IPS-15b (cell line): ENCODE results near the gene SLC6A8.
"Not testable (repeated sequence)": the region's sequence is repeated elsewhere in the genome, so short reads cannot be mapped to it uniquely, and the experiment has no call there.

Source experiments
- H3K27me3 ChIP-seq: one replicate; pipeline ENCODE4 v1.6.1; 2013; ENCODE audit warnings: low read length; ENCODE audit not compliant: control insufficient read depth, insufficient read depth
- H3K36me3 ChIP-seq: one replicate; pipeline ENCODE4 v1.6.1; 2013; ENCODE audit warnings: low read length; ENCODE audit not compliant: control insufficient read depth, insufficient read depth
- H3K4me1 ChIP-seq: one replicate; pipeline ENCODE4 v1.6.1; 2013; ENCODE audit warnings: mild to moderate bottlenecking, low read length; ENCODE audit not compliant: control insufficient read depth, insufficient read depth
- H3K4me3 ChIP-seq: one replicate; pipeline ENCODE4 v1.5.1; 2013; ENCODE audit warnings: low read depth, low read length
- H3K9ac ChIP-seq: one replicate; pipeline ENCODE4 v1.6.1; 2013; ENCODE audit warnings: low read depth, mild to moderate bottlenecking, low read length
- H3K9me3 ChIP-seq: one replicate; pipeline ENCODE4 v1.6.1; 2013; ENCODE audit warnings: mild to moderate bottlenecking, low read length; ENCODE audit not compliant: control insufficient read depth, insufficient read depth

Gene SLC6A8

DNA sequence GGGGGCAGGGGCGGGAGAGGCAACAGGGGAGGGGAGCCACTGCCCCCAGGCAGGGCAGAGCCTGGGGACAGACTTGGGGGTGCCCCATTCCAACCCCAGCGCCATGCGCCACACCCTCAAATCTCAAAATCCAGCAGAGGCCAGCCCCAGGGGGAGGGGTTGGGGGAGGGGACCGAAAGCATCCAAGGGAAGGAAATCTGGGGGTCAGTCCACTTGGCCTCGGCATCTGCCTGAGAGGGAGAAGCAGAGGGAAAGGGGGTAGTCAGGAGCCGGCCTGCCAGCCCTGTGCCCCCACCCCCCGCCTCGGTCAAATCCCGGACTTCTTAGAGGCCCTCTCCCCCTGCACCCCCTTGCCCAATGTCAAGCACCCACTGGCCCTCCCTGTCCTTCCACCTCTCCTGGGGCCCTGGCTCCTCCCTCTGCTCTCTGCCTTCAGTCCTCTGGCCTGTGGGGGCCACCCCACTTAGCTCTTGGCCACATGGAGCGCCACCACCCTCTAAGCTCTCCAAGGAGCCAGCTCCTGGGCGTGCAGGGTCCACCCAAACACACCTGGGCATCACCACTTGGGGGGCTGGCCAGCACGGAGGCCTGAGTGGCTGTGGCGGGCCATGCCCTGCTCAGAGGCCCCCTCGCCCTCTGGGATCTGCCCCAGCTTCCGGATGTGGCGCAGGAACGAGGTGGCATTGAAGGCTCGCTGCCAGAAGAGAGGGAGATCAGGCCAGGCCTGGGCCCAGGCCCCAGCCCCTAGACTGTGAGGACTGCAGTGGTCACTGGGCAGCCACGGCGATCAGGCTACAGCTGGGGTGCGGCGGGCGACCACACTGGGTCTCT is 17.6 kb upstream of the SLC6A8 start:
- no peak overlapping the region for H3K9ac ChIP-seq
- H3K9me3 ChIP-seq, result no peaks in the 10 kb centered on the region
- peaks cover 2% of the 10 kb centered on the region for H3K27me3 ChIP-seq
- H3K36me3 ChIP-seq, result no peaks in the 10 kb centered on the region
- H3K4me1 ChIP-seq, result no peaks in the 10 kb centered on the region
- H3K4me3 ChIP-seq, result no peak overlapping the region

GRCh38 chrX:153670748-153671588 is 16.8 kb upstream of the SLC6A8 start:
- Histone ChIP-seq H3K4me1 (no peaks in the 10 kb centered on the region), H3K27me3 (peaks cover 2% of the 10 kb centered on the region), H3K9ac (no peak overlapping the region), H3K36me3 (no peaks in the 10 kb centered on the region), H3K4me3 (no peak overlapping the region), H3K9me3 (no peaks in the 10 kb centered on the region)

DNA sequence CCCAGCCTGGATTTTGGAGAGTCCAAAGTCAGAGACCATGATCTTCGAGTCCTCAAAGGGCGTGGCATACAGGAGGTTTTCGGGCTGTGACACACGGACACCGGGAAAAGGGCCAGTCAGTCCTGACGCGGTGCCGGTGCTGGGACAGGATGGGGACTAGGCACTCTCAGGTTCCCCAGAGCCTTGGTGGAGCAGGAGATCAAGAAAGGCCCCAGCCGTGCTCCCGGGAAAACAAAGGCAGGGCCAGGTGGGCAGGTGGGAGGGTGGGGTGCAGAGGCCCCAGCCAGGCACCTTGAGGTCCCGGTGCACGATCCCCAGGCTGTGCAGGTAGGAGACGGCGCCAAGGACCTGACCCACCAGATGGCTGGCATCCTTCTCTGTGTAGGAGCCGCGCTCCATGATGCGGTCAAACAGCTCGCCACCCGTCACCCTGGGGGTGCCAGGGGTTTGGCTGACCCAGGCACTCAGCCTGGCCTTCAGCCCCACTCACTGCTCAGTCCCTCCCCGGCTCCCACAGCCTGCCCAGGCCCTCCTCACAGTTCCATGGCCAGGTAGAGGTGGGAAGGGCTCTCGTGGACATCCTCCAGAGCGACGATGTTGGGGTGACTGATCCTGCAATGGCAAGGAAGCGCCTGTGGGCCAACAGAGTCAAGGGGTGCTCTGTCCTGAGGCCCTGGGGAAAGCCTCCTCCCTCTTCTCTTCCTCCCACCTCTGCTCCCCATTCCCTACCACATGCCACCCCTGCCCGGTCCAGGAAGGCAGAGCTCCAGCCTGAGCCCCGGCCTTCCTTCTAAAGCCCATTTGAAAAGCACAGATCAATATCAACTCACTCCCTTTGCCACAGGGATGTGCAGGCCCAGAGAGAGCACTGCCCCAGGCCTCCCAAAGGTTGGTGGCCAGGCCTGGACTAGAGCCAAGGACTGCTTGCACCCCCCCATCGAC is 15.9 kb upstream of the SLC6A8 start:
- no peaks in the 10 kb centered on the region for H3K36me3 ChIP-seq
- H3K27me3 ChIP-seq, result peaks cover 2% of the 10 kb centered on the region
- H3K4me3 ChIP-seq, result no peak overlapping the region
- H3K9me3 ChIP-seq, result no peaks in the 10 kb centered on the region
- H3K4me1 ChIP-seq, result no peaks in the 10 kb centered on the region
- H3K9ac ChIP-seq, result no peak overlapping the region

DNA sequence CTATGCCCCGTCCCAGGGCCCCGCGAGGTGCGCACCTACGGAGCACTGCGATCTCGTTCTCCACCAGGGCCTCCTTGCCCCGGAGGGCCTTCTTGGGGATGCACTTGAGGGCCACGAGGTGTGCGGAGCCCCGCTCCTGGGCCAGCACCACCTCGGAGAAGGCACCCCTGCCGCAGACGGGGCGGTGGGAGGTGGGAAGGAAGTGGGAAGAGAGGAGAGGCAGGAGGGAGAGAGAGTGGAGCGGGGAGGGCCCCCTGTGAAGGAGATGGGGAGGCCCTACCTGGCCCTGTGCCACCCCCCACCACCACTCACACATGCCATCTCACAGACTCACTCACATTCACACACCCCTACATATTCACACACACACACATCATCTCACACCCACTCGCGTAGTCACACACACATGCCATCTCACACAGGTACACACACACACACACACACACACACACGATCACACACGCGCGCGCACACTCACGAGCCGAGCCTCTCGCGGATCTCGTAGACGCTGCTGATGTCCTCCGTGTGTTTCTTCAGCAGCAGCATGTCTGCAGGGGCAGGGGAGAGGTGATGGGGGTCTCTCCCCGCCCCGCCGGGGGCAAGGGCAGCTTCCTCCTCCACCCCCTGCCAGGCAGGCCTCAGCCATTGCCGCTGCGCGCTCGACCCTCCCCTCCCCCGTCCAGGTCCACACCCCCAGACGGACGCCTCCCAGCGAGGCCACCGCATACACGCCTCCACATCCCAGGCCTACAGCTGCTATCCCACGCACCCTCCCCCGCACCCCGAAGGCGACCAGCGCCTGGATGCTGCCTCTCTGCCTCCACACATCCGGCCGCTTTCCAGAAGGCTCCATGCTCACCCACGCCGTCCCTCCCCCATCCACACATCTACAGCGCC is 14.9 kb upstream of the SLC6A8 start:
- Histone ChIP-seq H3K4me1 (no peaks in the 10 kb centered on the region), H3K9me3 (no peaks in the 10 kb centered on the region), H3K9ac (no peak overlapping the region), H3K4me3 (no peak overlapping the region), H3K36me3 (no peaks in the 10 kb centered on the region), H3K27me3 (no peaks in the 10 kb centered on the region)

DNA sequence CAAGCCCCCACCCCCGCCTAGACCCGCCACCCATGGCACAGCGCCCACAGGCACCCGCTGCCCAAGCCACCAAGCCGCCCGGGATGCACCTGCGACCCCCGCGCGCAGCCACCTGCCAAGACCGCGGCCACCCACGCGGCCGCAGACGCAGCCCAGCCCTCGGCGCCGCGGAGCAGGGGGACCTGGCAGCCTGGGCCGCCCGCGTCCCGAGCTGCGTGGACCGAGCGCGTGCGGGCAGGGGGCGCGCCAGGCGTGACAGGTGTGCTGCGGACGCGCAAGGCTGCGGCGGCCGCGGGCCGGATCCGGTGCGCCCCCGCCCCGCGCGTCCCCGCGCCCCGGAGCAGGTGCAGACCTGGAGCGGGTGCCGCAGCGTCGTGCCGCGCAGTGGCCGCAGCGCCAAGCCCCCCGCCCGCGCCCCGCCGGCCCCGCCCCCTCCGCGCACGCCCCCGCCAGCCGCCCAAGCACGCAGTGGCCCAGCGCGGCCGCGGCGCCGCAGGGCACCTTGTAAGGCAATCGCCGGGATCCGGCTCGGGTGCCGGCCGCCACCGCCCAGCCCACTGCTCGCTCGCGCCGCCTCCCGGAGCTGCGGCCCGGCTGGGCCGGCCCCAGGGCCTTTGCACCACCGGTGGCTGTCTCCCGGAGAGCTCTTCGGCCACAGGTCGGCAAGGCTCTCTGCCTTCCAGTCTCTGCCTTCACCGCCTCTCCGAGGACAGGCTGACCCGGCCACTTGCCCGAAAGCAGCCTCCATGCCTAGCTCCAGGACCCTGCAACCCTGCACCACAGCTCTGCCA is 14.1 kb upstream of the SLC6A8 start, which contains the start of gene PNCK:
Gene PNCK (minus strand): TSS at position 386 of the 791 bp plus-strand sequence. CDS start 737 bp downstream, outside the sequence.
- Histone ChIP-seq H3K4me1 (no peaks in the 10 kb centered on the region), H3K27me3 (no peaks in the 10 kb centered on the region), H3K36me3 (no peaks in the 10 kb centered on the region), H3K9me3 (no peaks in the 10 kb centered on the region), H3K4me3 (no peak within 1 kb of the TSS), H3K9ac (no peak within 1 kb of the TSS)

- H3K9ac ChIP-seq, result no peak overlapping the region
Measured at GRCh38 chrX:153674219-153674851, 13.4 kb upstream of the SLC6A8 start.

DNA sequence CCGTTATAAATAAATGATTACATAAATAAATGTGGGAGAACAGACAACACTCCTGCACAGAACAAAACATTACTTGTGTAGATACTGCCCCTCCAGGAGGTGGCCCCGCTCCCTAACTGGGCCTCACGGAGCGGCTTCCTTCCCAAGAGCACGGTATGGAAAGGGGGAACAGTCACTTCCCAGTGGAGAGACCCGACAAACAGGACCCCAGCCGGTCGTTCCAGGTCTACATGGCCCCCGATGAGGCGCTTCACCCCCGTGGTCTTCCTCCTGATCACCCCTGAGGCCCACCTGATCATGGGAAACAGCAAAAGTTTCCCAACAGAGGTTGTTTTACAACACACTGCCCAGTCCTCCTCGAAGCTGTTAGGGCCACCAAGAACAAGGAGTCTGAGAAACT is 6.6 kb upstream of the SLC6A8 start:
- Histone ChIP-seq H3K9ac (no peak overlapping the region), H3K9me3 (no peaks in the 10 kb centered on the region)

More at GRCh38 chrX:153674219-153674851, 13.4 kb upstream of the SLC6A8 start:
- Histone ChIP-seq H3K4me1 (no peaks in the 10 kb centered on the region), H3K4me3 (no peak overlapping the region), H3K36me3 (no peaks in the 10 kb centered on the region), H3K9me3 (no peaks in the 10 kb centered on the region), H3K27me3 (no peaks in the 10 kb centered on the region)

DNA sequence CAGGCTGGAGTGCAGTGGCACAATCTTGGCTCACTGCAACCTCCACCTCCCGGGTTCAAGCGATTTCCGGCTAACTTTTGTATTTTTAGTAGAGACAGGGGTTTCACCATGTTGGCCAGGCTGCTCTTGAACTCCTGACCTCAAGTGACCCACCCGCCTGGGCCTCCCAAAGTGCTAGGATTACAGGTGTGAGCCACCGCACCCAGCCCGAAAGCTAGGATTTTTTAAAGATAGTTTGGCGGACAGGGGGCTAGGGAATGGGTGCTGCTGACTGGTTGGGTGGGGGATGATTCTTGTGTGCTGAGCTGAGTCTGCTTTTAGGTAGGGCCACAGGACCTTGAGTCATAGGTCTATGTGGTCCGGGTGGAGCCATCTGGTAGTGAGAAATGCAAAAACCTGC is 4.2 kb upstream of the SLC6A8 start:
- H3K4me3 ChIP-seq, H3K9me3 ChIP-seq, H3K36me3 ChIP-seq, H3K4me1 ChIP-seq, H3K9ac ChIP-seq, H3K27me3 ChIP-seq: not testable (repeated sequence)

More for the DNA sequence above, 6.6 kb upstream of the SLC6A8 start:
- Histone ChIP-seq H3K4me1 (no peaks in the 10 kb centered on the region), H3K36me3 (no peaks in the 10 kb centered on the region), H3K27me3 (no peaks in the 10 kb centered on the region), H3K4me3 (no peak overlapping the region)

DNA sequence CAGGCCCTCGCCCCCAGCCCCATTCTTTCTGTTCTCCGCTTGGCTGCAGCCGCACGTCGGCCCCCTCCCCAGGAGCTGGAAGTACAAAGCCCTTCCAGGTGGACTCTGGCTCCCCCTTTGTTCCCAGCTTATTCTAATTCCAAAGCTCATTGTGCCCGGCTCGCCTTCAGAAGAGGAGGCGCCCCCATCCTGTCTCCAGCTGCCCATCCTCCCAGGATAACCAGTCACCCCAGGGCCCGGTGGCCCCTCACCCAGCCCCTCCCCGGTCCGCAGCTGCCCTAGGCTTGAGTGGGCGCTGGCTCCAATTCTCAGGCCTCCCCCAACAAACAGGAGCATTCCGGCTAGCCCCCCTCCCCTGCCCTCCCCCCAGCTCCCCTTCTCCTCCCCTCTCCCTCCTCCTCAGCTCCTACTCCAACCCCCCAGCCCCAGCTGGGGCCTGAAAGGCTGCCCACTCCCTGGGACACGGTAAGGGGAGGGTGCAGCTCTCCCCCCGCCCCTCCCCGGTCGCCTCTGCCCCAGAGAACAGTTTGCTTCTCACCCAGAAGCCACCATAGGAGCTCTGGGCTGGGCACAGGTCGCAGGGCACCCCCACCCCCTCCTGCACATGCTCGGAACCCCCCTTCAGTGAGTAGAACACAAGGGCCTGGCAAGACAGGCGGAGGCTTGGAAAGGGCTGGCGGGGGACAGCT is 3.1 kb upstream of the SLC6A8 start:
- H3K4me3 ChIP-seq, result peak overlapping the region; percentile 43
- H3K4me1 ChIP-seq, result no peaks in the 10 kb centered on the region
- no peaks in the 10 kb centered on the region for H3K36me3 ChIP-seq
- no peaks in the 10 kb centered on the region for H3K9me3 ChIP-seq
- H3K27me3 ChIP-seq, result no peaks in the 10 kb centered on the region
- no peak overlapping the region for H3K9ac ChIP-seq
